ENCODE data around the gene GMDS.

DNA sequence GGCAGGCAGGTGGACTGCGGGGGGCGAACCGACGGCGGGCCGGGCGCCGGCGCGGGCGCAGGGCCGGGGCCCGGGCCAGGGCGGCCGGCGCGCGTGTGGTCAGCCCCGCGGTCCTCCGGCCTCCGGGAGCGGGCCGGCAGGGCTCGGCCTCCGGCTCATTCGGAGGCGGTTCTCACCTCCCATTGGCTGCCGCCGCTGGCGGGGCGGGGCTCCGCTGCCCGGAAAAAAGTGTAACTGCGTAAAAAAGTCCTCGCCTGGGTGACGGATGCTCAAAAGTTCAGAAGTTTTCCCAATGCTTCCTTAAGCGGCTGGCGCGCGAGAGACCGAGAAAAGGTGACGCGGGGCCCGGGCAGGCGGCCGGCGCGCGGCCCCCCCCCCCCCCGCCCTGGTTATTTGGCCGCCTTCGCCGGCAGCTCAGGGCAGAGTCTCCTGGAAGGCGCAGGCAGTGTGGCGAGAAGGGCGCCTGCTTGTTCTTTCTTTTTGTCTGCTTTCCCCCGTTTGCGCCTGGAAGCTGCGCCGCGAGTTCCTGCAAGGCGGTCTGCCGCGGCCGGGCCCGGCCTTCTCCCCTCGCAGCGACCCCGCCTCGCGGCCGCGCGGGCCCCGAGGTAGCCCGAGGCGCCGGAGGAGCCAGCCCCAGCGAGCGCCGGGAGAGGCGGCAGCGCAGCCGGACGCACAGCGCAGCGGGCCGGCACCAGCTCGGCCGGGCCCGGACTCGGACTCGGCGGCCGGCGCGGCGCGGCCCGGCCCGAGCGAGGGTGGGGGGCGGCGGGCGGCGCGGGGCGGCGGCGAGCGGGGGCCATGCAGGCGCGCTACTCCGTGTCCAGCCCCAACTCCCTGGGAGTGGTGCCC, 635.5 kb downstream of the GMDS start, which contains the start of gene FOXC1:
- TF ChIP-seq, protein P1, sequence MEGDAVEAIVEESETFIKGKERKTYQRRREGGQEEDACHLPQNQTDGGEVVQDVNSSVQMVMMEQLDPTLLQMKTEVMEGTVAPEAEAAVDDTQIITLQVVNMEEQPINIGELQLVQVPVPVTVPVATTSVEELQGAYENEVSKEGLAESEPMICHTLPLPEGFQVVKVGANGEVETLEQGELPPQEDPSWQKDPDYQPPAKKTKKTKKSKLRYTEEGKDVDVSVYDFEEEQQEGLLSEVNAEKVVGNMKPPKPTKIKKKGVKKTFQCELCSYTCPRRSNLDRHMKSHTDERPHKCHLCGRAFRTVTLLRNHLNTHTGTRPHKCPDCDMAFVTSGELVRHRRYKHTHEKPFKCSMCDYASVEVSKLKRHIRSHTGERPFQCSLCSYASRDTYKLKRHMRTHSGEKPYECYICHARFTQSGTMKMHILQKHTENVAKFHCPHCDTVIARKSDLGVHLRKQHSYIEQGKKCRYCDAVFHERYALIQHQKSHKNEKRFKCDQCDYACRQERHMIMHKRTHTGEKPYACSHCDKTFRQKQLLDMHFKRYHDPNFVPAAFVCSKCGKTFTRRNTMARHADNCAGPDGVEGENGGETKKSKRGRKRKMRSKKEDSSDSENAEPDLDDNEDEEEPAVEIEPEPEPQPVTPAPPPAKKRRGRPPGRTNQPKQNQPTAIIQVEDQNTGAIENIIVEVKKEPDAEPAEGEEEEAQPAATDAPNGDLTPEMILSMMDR (conservative IDR thresholded peaks at IDR 0.05; ENCODE audit: low read length) = no peak
- no peak for TF ChIP-seq EZH2phosphoT487 (IDR thresholded peaks at IDR 0.05; ENCODE audit: borderline replicate concordance)

Measured in Loucy (cell line).